Measurements from ENCODE around the gene ARNT2.
"Not testable (repeated sequence)": the region's sequence is repeated elsewhere in the genome, so short reads cannot be mapped to it uniquely, and the experiment has no call there.

The ARNT2 gene

GRCh38 chr15:80633221-80633620 is 229.0 kb downstream of the ARNT2 start:
- DNase-seq, result no peak

DNA sequence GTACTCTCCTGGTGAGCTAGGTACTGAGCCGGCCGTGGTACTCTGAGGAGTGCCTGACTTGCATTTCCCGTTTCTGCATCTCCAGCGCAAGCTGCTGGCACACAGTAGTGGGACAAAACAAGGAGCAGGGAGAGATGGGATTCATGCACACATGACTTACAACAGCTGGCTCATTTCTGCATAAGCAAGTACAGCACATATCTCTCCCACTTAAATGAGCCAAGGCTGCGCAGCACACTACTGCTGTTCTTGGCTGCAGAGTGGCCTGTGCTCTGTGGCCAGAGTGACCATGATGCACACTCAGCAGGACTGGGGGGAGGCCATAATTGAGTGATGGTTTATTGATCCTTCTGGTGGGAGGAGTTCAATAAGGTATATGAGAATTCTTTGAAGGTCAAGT is 231.8 kb downstream of the ARNT2 start:
- DNase-seq, result no peak

- DNase-seq, result no peak
Observed at GRCh38 chr15:80636675-80637074, 232.5 kb downstream of the ARNT2 start.

GRCh38 chr15:80637747-80638146 is 233.6 kb downstream of the ARNT2 start:
- no peak for DNase-seq

DNA sequence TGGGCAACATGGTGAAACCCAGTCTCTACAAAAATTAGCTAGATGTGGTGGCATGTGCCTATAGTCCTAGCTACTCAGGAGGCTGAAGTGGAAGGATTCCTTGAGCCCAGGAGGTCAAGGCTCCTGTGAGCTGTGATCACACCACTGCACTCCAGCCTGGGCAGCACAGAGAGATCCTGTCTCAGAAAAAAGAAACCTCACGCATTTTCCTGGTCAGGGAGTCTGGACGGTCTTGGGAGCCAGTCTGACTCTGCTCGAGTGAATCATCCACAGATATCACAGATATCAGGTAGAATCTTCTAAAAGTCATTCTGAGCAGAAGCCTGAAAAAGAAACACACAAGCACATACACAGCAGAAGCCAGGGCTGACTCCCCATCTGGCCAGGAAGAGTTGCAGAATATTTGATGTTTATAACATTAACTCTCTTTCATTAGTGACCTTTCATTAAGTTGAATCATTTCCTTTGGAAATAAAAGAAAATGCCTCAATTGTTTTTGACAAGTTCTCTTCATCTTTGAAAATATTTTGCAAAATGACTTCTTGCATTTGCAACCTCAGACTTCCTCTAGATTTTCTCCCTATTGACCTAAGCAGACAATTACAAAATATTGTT is 234.5 kb downstream of the ARNT2 start:
- DNase-seq, result no peak

- no peak for DNase-seq
Observed at GRCh38 chr15:80639168-80639555, 235.0 kb downstream of the ARNT2 start.

GRCh38 chr15:80640531-80641121 is 236.4 kb downstream of the ARNT2 start:
- DNase-seq, result no peak

DNA sequence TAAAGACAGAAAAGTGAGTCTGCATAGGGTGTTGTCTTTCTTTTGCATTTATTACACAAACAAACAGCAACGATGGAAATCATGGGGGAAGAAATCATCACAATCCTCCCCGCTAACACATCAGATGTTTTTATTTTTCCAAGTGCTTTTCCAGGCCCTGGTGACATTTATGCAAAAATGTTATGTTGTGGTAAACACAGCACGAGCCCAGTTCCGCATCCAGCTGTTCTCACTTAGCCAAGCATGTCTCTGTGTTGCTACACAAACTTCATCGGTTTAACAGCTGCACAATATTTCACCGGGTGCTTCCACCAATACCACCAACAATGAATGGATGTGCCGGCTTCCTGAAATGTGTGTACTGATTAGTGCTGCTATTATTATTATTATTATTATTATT is 237.2 kb downstream of the ARNT2 start:
- DNase-seq, result no peak

GRCh38 chr15:80643431-80643951 is 239.3 kb downstream of the ARNT2 start:
- no peak for DNase-seq

- DNase-seq, result no peak
Observed at GRCh38 chr15:80645494-80646065, 241.4 kb downstream of the ARNT2 start.

DNA sequence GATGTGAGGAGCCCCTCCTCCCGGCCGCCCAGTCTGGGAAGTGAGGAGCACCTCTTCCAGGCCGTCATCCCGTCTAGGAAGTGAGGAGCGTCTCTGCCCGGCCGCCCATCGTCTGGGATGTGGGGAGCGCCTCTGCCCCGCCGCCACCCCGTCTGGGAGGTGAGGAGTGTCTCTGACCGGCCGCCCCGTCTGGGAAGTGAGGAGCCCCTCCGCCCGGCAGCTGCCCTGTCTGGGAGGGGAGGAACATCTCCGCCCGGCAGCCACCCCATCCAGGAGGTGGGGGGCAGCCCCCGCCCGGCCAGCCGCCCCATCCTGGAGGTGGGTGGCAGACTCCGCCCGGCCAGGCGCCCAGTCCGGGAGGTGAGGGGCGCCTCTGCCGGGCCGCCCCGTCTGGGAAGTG is 243.2 kb downstream of the ARNT2 start:
- not testable (repeated sequence) for DNase-seq

Measured in activated CD4-positive, CD25-positive, alpha-beta regulatory T cell treated with anti-CD3 and anti-CD28 coated beads, Interleukin-2, amount 50 U/mL, for 72 hours (primary cell).